Activated CD4-positive, alpha-beta memory T cell treated with anti-CD3 and anti-CD28 coated beads for 36 hours (primary cell): ENCODE results near the gene PTTG1IP. TPM values are rescaled to one million over a fixed set of nuclear protein-coding genes. Genes with fewer than 3 reads are reported as not detected.

Experiments used
- total RNA-seq, 2 experiments: library from RNA; stranded (reverse); gene quantifications; one replicate each; pipeline ENCODE4 v1.2.3, GENCODE V29; 2021

The PTTG1IP gene
- total RNA-seq, 2 experiments from 2014 or later, result 43.0 to 44.4 TPM

Other genes with a start within 250 kb of the PTTG1IP start
- gene KRTAP10-9, start 246.6 kb downstream of the PTTG1IP start, total RNA-seq, result not detected
- not detected for gene KRTAP10-10, start 236.3 kb downstream of the PTTG1IP start, total RNA-seq
- not detected for gene KRTAP10-11, start 227.3 kb downstream of the PTTG1IP start, total RNA-seq
- gene KRTAP12-4, start 219.0 kb downstream of the PTTG1IP start, total RNA-seq, result not detected
- gene KRTAP12-3, start 215.8 kb downstream of the PTTG1IP start, total RNA-seq, result not detected
- not detected for gene KRTAP12-2, start 206.8 kb downstream of the PTTG1IP start, total RNA-seq
- gene KRTAP12-1, start 191.5 kb downstream of the PTTG1IP start, total RNA-seq, result not detected
- gene KRTAP10-12, start 176.5 kb downstream of the PTTG1IP start, total RNA-seq, result not detected
- gene TSPEAR, start 162.1 kb downstream of the PTTG1IP start, total RNA-seq, result not detected
- gene UBE2G2, start 71.9 kb downstream of the PTTG1IP start, total RNA-seq, result 10 to 100 TPM; 87.6 to 96.0 TPM
- gene SUMO3, start 55.6 kb downstream of the PTTG1IP start, total RNA-seq, result 10 to 100 TPM; 77.2 to 77.6 TPM
- gene ITGB2, start 47.2 kb upstream of the PTTG1IP start, total RNA-seq, result 100 to 1,000 TPM; 242 to 247 TPM
- gene SLX9, start 66.3 kb upstream of the PTTG1IP start, total RNA-seq, result 10 to 100 TPM; 60.7 to 64.6 TPM
- gene ADARB1, start 200.9 kb upstream of the PTTG1IP start, total RNA-seq, result 10 to 100 TPM; 37.6 to 40.6 TPM